SK-N-MC (cell line): ENCODE results near the gene TBCC.
A peak's percentile ranks its signal among the peaks of the same experiment; 100 is the strongest.

Experiments used
- DNase-seq: peaks from one replicate; pipeline ENCODE4 v3.0.0-alpha.2; 2011; ENCODE audit warnings: low read depth, low spot score
- H3K27ac ChIP-seq: fragments of 200-600 bp; sonication (generic); 2 replicates; pipeline ENCODE4 v1.5.1; 2016; ENCODE audit warnings: mixed run types
- H3K36me3 ChIP-seq: fragments of 200-600 bp; sonication (generic); 2 replicates; pipeline ENCODE4 v1.6.1; 2017; ENCODE audit warnings: antibody characterized with exemption, low read length, mixed read lengths; ENCODE audit not compliant: insufficient read depth
- H3K4me3 ChIP-seq: fragments of 200-600 bp; sonication (generic); 2 replicates; pipeline ENCODE4 v1.5.1; 2016
- H3K9ac ChIP-seq: fragments of 200-600 bp; sonication (generic); 2 replicates; pipeline ENCODE4 v1.8.0; 2017; ENCODE audit warnings: mixed run types, mixed read lengths; ENCODE audit not compliant: insufficient read length
- H3K9me3 ChIP-seq: fragments of 200-600 bp; sonication (generic); 2 replicates; pipeline ENCODE4 v1.6.1; 2017; ENCODE audit warnings: low read depth, mild to moderate bottlenecking, antibody characterized with exemption, low read length, moderate library complexity, mixed read lengths
- EZH2 ChIP-seq: fragments of 200-600 bp; sonication (generic); IDR thresholded peaks from one replicate; pipeline ENCODE4 v1.6.1; 2017; ENCODE audit warnings: antibody characterized with exemption
- FOXP2 ChIP-seq: optimal IDR thresholded peaks from 2 replicates; pipeline ENCODE3; 2011; ENCODE audit warnings: mild to moderate bottlenecking, moderate library complexity; ENCODE audit not compliant: insufficient read depth; ENCODE audit errors: extremely low read length, control extremely low read depth
- POLR2AphosphoS5 ChIP-seq: IDR thresholded peaks from 2 replicates; pipeline ENCODE4 v1.6.1; 2012; ENCODE audit warnings: mild to moderate bottlenecking, low read depth, low read length, borderline replicate concordance

TBCC gene

GRCh38 chr6:42783876-42784642, 38.2 kb upstream of the TBCC start:
- H3K9me3 ChIP-seq = no peaks in the 10 kb centered on the region
- no peak for DNase-seq
- H3K36me3 ChIP-seq = no peaks in the 10 kb centered on the region; the same call in 1 of the 2 replicates
- H3K27ac ChIP-seq = peak overlapping the region; percentile 99
- H3K4me3 ChIP-seq = peak overlapping the region; percentile 85
- H3K9ac ChIP-seq = peak overlapping the region; percentile 97
- TF ChIP-seq FOXP2 = no peak
- no peak for TF ChIP-seq EZH2
- TF ChIP-seq POLR2AphosphoS5 = no peak

DNA sequence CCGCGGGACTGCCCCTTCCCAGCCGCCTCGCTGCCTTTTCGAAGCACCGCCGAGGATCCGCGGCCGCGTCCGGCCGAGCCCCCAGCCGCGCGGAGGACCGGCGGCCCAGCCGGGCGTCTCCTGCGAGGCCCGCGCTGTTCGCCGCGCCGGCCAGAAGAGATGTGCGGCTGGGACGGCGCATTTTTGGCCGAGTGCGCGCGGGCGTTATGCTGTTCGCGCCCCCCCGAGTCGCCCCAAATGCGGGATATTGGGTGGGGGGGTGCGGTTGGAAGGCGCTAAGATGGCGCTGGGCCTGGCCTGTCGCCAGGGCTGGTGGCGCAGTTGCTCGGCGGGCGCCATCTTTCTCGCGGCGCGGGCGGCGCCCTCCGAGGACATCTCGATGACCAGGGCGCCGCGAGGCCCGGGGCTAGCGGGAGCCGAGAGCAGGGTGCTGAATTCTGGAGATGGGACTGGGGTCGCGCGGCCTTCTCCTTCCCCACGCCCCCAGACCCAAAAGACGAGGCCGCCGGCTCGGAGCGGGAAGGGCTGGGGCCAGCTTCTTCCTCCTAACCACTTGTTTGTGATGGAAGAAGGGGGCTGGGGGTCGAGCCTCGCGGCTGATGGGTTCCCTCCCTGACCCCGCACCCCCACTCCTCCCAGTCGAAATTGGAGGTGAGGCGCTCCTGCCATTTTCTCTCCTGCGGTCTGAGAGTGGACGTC, 37.4 kb upstream of the TBCC start:
- no peak for DNase-seq

GRCh38 chr6:42782689-42783176, 36.8 kb upstream of the TBCC start:
- no peak for TF ChIP-seq FOXP2
- peak; percentile 67 for TF ChIP-seq POLR2AphosphoS5
- TF ChIP-seq EZH2 = no peak
- H3K9me3 ChIP-seq = no peaks in the 10 kb centered on the region
- no peak for DNase-seq
- H3K9ac ChIP-seq = peak overlapping the region; percentile 97
- H3K36me3 ChIP-seq = no peaks in the 10 kb centered on the region; the same call in 1 of the 2 replicates
- peak overlapping the region; percentile 85 for H3K4me3 ChIP-seq
- H3K27ac ChIP-seq = peak overlapping the region; percentile 99

More for the DNA sequence above, 37.4 kb upstream of the TBCC start:
- Histone ChIP-seq H3K4me3 (peak overlapping the region; percentile 85), H3K9ac (peak overlapping the region; percentile 97), H3K27ac (peak overlapping the region; percentile 99), H3K9me3 (no peaks in the 10 kb centered on the region), H3K36me3 (no peaks in the 10 kb centered on the region; the same call in 1 of the 2 replicates)
- TF ChIP-seq FOXP2 = no peak
- TF ChIP-seq EZH2 = no peak
- peak; percentile 85 for TF ChIP-seq POLR2AphosphoS5

GRCh38 chr6:42781796-42782688, 36.1 kb upstream of the TBCC start, which contains the start of gene BICRAL:
Gene BICRAL, plus strand, starts transcription at chr6:42782052. Its CDS starts 39,971 bp downstream, at chr6:42822023.
- no peaks in the 10 kb centered on the region for H3K9me3 ChIP-seq
- H3K27ac ChIP-seq = peak within 1 kb of the TSS; percentile 99
- DNase-seq = peak; percentile 73
- peak within 1 kb of the TSS; percentile 97 for H3K9ac ChIP-seq
- TF ChIP-seq FOXP2 = no peak
- no peak for TF ChIP-seq EZH2
- TF ChIP-seq POLR2AphosphoS5 = peak; percentile 67
- H3K36me3 ChIP-seq = no peaks in the 10 kb centered on the region; the same call in 1 of the 2 replicates
- H3K4me3 ChIP-seq = peak within 1 kb of the TSS; percentile 85

DNA sequence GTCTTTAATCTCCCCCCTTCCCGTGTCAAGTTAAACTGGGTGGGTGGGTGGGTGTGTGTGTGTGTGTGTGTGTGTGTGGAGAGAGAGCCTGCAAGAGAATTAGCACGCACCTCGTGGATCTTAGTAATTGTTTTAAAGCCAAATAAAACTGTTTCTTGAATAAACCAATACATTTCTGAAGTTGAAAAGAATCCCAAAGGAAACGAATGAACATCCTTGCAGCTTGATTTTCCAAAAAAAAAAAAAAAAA, 35.6 kb upstream of the TBCC start:
- no peak for TF ChIP-seq POLR2AphosphoS5
- TF ChIP-seq FOXP2 = no peak
- TF ChIP-seq EZH2 = no peak
- no peaks in the 10 kb centered on the region for H3K9me3 ChIP-seq
- H3K9ac ChIP-seq = peak overlapping the region; percentile 97
- no peaks in the 10 kb centered on the region; the same call in 1 of the 2 replicates for H3K36me3 ChIP-seq
- H3K27ac ChIP-seq = peak overlapping the region; percentile 99; the same call in 1 of the 2 replicates
- peak overlapping the region; percentile 85 for H3K4me3 ChIP-seq
- no peak for DNase-seq

DNA sequence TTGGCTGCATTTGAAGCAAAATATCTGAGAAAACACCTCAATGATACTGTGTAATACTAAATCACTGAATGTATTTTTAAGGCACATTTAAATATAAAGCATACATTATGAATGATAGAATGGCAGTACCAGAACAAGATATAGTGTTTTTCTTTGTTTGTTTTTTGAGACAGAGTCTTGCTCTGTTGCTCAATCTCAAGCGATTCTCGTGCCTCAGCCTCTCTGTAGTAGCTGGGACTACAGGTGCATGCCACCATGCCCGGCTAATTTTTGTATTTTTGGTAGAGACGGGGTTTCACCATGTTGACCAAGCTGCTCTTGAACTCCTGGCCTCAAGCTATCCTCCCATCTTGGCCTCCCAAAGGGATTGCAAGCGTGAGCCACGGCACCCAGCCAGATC, 33.6 kb upstream of the TBCC start:
- no peak overlapping the region for H3K4me3 ChIP-seq
- DNase-seq = no peak
- H3K9ac ChIP-seq = no peak overlapping the region
- H3K27ac ChIP-seq = no peak overlapping the region
- TF ChIP-seq POLR2AphosphoS5 (no peak), EZH2 (no peak), FOXP2 (no peak)
- no peaks in the 10 kb centered on the region; the same call in 1 of the 2 replicates for H3K36me3 ChIP-seq
- H3K9me3 ChIP-seq = no peaks in the 10 kb centered on the region

- Histone ChIP-seq H3K27ac (no peak overlapping the region), H3K9me3 (no peaks in the 10 kb centered on the region), H3K4me3 (no peak overlapping the region), H3K36me3 (no peaks in the 10 kb centered on the region), H3K9ac (no peak overlapping the region)
- TF ChIP-seq FOXP2 (no peak), EZH2 (no peak), POLR2AphosphoS5 (no peak)
- DNase-seq = no peak
These were observed 32.2 kb upstream of the TBCC start for GRCh38 chr6:42778122-42778521.
